Mesodermal cell (in vitro differentiated cells): Measurements from ENCODE around the gene KRT15.

Experiments
- H3K27ac ChIP-seq: 2 replicates; pipeline ENCODE4 v1.7.0; 2013; ENCODE audit warnings: mild to moderate bottlenecking, low read depth, low read length, moderate library complexity; ENCODE audit not compliant: severe bottlenecking
- H3K36me3 ChIP-seq: 2 replicates; pipeline ENCODE4 v1.7.1; 2013; ENCODE audit warnings: mild to moderate bottlenecking, low read length, moderate library complexity; ENCODE audit not compliant: control insufficient read depth, insufficient read depth
- H3K4me1 ChIP-seq: one replicate; pipeline ENCODE4 v1.7.1; 2013; ENCODE audit warnings: mild to moderate bottlenecking, low read length; ENCODE audit not compliant: insufficient read depth, control insufficient read depth, poor library complexity, severe bottlenecking
- H3K4me3 ChIP-seq: 2 replicates; pipeline ENCODE4 v1.7.0; 2013; ENCODE audit warnings: low read length, control low read depth, mild to moderate bottlenecking; ENCODE audit not compliant: insufficient read depth, poor library complexity, severe bottlenecking; ENCODE audit errors: extremely low read depth
- H3K9me3 ChIP-seq: 2 replicates; pipeline ENCODE4 v1.7.1; 2013; ENCODE audit warnings: mild to moderate bottlenecking, low read length, moderate library complexity; ENCODE audit not compliant: control insufficient read depth
- WGBS, 2 experiments: methylation state at CpG; one replicate each; pipeline ENCODE4 v1.1.5; 2013; ENCODE audit warnings: missing lambda C conversion rate in 2 of 2; ENCODE audit not compliant: insufficient coverage in 2 of 2; 5-methylcytosine and 5-hydroxymethylcytosine counted together

Gene KRT15

GRCh38 chr17:41504246-41504977 is 14.3 kb downstream of the KRT15 start:
- 83 to 91% methylated on average over 4 to 7 of the region's 8 CpGs for WGBS, 2 experiments
- no peaks in the 10 kb centered on the region for H3K9me3 ChIP-seq
- H3K4me3 ChIP-seq: no peak overlapping the region
- H3K27ac ChIP-seq: no peak overlapping the region
- H3K36me3 ChIP-seq: no peaks in the 10 kb centered on the region
- peaks cover 6% of the 10 kb centered on the region for H3K4me1 ChIP-seq

GRCh38 chr17:41503202-41503601 is 15.5 kb downstream of the KRT15 start:
- no peak overlapping the region for H3K4me3 ChIP-seq
- no peaks in the 10 kb centered on the region for H3K36me3 ChIP-seq
- WGBS, 2 experiments: 92 to 95% methylated on average over 2 to 4 of the region's 9 CpGs
- H3K4me1 ChIP-seq: peaks cover 6% of the 10 kb centered on the region
- H3K27ac ChIP-seq: no peak overlapping the region
- H3K9me3 ChIP-seq: no peaks in the 10 kb centered on the region

- H3K4me1 ChIP-seq: peaks cover 6% of the 10 kb centered on the region
- H3K4me3 ChIP-seq: no peak overlapping the region
- no peaks in the 10 kb centered on the region for H3K9me3 ChIP-seq
- H3K36me3 ChIP-seq: no peaks in the 10 kb centered on the region
- 68 to 72% methylated on average over 13 to 15 of the region's 15 CpGs for WGBS, 2 experiments
- H3K27ac ChIP-seq: no peak overlapping the region
Measured at GRCh38 chr17:41500131-41500911, 18.4 kb downstream of the KRT15 start.

- no peaks in the 10 kb centered on the region for H3K36me3 ChIP-seq
- H3K4me3 ChIP-seq: no peak overlapping the region
- H3K4me1 ChIP-seq: peaks cover 10% of the 10 kb centered on the region
- H3K9me3 ChIP-seq: no peaks in the 10 kb centered on the region
- WGBS, 2 experiments: 93 to 97% methylated on average over 4 to 5 of the region's 5 CpGs
- H3K27ac ChIP-seq: no peak overlapping the region
Measured at GRCh38 chr17:41499714-41500113, 19.0 kb downstream of the KRT15 start.

- Histone ChIP-seq H3K4me3 (no peak overlapping the region), H3K27ac (no peak overlapping the region), H3K36me3 (no peaks in the 10 kb centered on the region), H3K4me1 (peaks cover 15% of the 10 kb centered on the region), H3K9me3 (no peaks in the 10 kb centered on the region)
- 89 to 98% methylated on average over 6 of the region's 6 CpGs for whole genome bisulfite sequencing, 2 experiments
Measured at GRCh38 chr17:41498276-41498675, 20.4 kb downstream of the KRT15 start.

GRCh38 chr17:41496803-41497484 is 21.7 kb downstream of the KRT15 start:
- Histone ChIP-seq H3K4me3 (no peak overlapping the region), H3K36me3 (no peaks in the 10 kb centered on the region), H3K9me3 (no peaks in the 10 kb centered on the region), H3K4me1 (peaks cover 15% of the 10 kb centered on the region), H3K27ac (no peak overlapping the region)
- WGBS, 2 experiments: 69 to 79% methylated on average over 9 to 10 of the region's 12 CpGs

GRCh38 chr17:41494524-41494923 is 24.2 kb downstream of the KRT15 start:
- Histone ChIP-seq H3K36me3 (no peaks in the 10 kb centered on the region), H3K27ac (no peak overlapping the region), H3K9me3 (no peaks in the 10 kb centered on the region), H3K4me1 (peaks cover 9% of the 10 kb centered on the region), H3K4me3 (no peak overlapping the region)
- WGBS, 2 experiments: 36 to 70% methylated on average over 1 to 2 of the region's 2 CpGs

GRCh38 chr17:41492771-41493170 is 25.9 kb downstream of the KRT15 start:
- WGBS, 2 experiments: 89 to 93% methylated on average over 1 to 3 of the region's 4 CpGs

GRCh38 chr17:41492351-41492750 is 26.3 kb downstream of the KRT15 start:
- no peak overlapping the region for H3K27ac ChIP-seq
- peaks cover 9% of the 10 kb centered on the region for H3K4me1 ChIP-seq
- H3K4me3 ChIP-seq: no peak overlapping the region
- H3K36me3 ChIP-seq: no peaks in the 10 kb centered on the region
- WGBS, 2 experiments: 88% methylated on average over 5 of the region's 6 CpGs
- no peaks in the 10 kb centered on the region for H3K9me3 ChIP-seq

More at GRCh38 chr17:41492771-41493170, 25.9 kb downstream of the KRT15 start:
- no peaks in the 10 kb centered on the region for H3K36me3 ChIP-seq
- no peak overlapping the region for H3K4me3 ChIP-seq
- H3K27ac ChIP-seq: no peak overlapping the region
- peaks cover 9% of the 10 kb centered on the region for H3K4me1 ChIP-seq
- no peaks in the 10 kb centered on the region for H3K9me3 ChIP-seq

GRCh38 chr17:41491476-41491875 is 27.2 kb downstream of the KRT15 start:
- no peaks in the 10 kb centered on the region for H3K36me3 ChIP-seq
- WGBS, 2 experiments: 86 to 100% methylated on average over 1 of the region's 2 CpGs
- no peak overlapping the region for H3K27ac ChIP-seq
- peaks cover 9% of the 10 kb centered on the region for H3K4me1 ChIP-seq
- H3K4me3 ChIP-seq: no peak overlapping the region
- H3K9me3 ChIP-seq: no peaks in the 10 kb centered on the region
